ENCODE measurements around the gene FAM53A. TPM values are rescaled to one million over a fixed set of nuclear protein-coding genes. Genes with fewer than 3 reads are reported as not detected.
A peak's percentile ranks its signal among the peaks of the same experiment; 100 is the strongest.

Gene FAM53A
- total RNA-seq (0.63 TPM), polyA plus RNA-seq (2.9 TPM)

DNA sequence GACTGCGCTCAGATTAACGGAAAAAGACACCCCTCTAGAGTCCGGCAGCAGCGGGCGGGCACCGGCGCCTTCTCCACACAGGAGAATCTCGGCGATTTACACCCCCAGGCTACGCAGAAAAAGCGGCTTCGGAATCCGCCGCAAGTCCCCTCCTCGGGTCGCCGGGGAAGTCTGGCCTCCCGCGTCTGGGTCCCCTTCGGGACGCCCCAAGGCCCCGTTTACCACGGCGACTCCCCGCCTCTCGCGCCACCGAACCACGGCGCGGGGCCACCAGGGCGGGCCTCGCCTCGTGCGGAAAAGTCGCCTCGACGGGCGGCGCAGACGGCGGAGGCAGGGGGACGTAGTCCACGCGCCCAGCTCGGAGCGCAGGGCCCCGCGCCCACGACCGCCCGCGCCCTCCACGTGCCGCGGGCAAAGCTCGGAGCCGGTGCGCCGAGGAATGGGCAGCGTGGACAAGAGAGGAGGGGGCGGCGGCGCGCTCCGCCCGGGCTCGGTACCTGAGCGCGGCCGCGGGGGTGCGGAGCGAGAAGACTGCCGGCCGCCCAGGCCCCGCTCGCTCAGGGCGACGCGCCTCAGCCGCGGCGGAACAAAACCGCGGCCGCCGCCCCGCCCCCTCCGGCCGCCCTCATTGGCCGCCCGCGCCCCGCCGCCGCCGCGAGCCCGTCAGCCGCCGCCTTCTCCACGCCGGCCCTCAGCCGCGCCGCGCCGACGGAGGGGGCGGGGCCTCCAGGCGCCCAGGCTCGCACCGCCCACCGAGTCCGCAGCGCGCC, at the start of gene FAM53A:
Gene FAM53A, minus strand, starts transcription at position 578 of the 770 bp plus-strand sequence. CDS start 15,572 bp downstream, outside the sequence.
- WGBS, result under 1% methylated on average over 114 of the region's 118 CpGs
- H3K4me1 ChIP-seq (ENCODE audit: insufficient read depth), result no peaks in the 10 kb centered on the region

DNA sequence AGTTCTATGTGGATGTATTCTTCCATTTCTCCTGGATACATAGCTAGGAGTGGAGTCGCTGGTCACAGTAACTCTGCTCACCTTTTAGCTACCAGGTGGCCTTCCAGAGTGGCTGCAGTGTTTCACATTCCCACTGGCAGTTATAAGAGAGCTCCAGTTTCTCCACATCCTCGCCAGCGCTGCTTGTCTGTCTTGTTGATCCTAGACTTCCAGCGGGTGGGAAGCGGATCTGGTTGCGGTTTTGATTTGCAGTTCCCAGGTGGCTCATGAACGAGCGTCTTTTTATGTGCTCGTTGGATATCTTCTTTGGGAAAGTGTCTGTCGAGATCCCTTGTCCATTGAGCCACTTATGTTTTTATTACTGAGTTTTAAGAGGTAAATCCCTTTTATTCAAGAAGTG, 48.8 kb upstream of the FAM53A start:
- DNase-seq (ENCODE audit: extremely low spot score), result no peak
- 63% methylated on average over 10 of the region's 10 CpGs for WGBS
- no peaks in the 10 kb centered on the region for H3K4me1 ChIP-seq (ENCODE audit: insufficient read depth)
- H3K27ac ChIP-seq (ENCODE audit: low read depth), result no peak overlapping the region
- no peak overlapping the region for H3K4me3 ChIP-seq (ENCODE audit: low read depth, low read length)
- no peaks in the 10 kb centered on the region for H3K36me3 ChIP-seq (ENCODE audit: insufficient read depth)

More for the DNA sequence above, at the start of gene FAM53A:
- peak; percentile 13 for DNase-seq (ENCODE audit: extremely low spot score)
- peak within 1 kb of the TSS; percentile 33 for H3K27ac ChIP-seq (ENCODE audit: low read depth)
- peak within 1 kb of the TSS; percentile 46 for H3K4me3 ChIP-seq (ENCODE audit: low read depth, low read length)
- H3K36me3 ChIP-seq (ENCODE audit: insufficient read depth), result no peaks in the 10 kb centered on the region

- Histone ChIP-seq H3K27ac (ENCODE audit: low read depth) (no peak overlapping the region), H3K4me3 (ENCODE audit: low read depth, low read length) (no peak overlapping the region), H3K4me1 (ENCODE audit: insufficient read depth) (no peaks in the 10 kb centered on the region), H3K36me3 (ENCODE audit: insufficient read depth) (no peaks in the 10 kb centered on the region)
- DNase-seq (ENCODE audit: extremely low spot score), result no peak
- WGBS, result 96% methylated on average over 10 of the region's 10 CpGs
Measured at GRCh38 chr4:1731180-1731579, 47.1 kb upstream of the FAM53A start.

DNA sequence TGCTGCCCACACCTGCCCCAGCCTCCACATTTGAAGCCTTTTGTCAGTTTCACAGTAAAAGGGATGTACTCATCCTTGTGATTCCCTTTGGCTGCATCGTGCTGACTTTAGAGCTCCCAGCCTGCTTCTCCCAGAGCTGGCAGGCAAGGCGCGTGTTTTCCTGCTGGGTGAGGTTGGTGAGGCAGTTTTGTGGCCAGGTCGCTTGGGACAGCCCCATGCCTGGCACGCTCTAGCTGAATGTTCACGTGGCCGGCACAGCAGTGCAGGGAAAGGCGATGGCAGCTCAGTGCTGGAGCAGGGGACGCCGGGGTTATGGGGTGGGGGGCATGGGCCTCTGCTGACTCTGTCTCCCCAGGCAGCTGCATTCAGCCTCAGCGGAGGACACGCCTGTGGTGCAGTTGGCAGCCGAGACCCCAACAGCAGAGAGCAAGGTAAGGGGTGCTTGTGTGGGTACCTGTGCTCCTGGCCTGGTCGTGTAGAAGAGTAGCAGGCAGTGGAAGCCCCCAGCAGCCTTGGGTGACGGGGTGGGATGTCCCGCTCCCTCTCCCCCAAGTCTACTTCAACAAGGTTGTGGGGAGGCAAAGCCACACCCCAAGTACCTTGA, 46.5 kb upstream of the FAM53A start:
- no peaks in the 10 kb centered on the region for H3K4me1 ChIP-seq (ENCODE audit: insufficient read depth)

DNA sequence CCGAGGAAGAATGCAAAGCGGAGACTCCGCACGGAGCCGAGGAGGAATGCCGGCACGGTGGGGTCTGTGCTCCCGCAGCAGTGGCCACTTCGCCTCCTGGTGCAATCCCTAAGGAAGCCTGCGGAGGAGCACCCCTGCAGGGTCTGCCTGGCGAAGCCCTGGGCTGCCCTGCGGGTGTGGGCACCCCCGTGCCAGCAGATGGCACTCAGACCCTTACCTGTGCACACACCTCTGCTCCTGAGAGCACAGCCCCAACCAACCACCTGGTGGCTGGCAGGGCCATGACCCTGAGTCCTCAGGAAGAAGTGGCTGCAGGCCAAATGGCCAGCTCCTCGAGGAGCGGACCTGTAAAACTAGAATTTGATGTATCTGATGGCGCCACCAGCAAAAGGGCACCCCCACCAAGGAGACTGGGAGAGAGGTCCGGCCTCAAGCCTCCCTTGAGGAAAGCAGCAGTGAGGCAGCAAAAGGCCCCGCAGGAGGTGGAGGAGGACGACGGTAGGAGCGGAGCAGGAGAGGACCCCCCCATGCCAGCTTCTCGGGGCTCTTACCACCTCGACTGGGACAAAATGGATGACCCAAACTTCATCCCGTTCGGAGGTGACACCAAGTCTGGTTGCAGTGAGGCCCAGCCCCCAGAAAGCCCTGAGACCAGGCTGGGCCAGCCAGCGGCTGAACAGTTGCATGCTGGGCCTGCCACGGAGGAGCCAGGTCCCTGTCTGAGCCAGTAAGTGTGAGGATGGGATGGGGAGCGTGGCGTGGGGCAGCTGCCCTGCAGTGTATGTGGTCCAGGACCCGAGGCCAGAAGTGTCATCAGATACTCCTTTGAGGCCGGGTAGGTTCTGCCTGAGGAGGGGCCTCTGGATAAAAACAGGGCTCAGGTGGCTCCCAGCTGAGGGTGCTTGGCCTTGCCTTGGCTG, 44.2 kb upstream of the FAM53A start:
- H3K4me3 ChIP-seq (ENCODE audit: low read depth, low read length), result no peak overlapping the region
- DNase-seq (ENCODE audit: extremely low spot score), result no peak
- H3K27ac ChIP-seq (ENCODE audit: low read depth), result no peak overlapping the region
- H3K4me1 ChIP-seq (ENCODE audit: insufficient read depth), result no peaks in the 10 kb centered on the region
- WGBS, result 92% methylated on average over 31 of the region's 31 CpGs
- no peaks in the 10 kb centered on the region for H3K36me3 ChIP-seq (ENCODE audit: insufficient read depth)

More for the DNA sequence above, 46.5 kb upstream of the FAM53A start:
- no peak for DNase-seq (ENCODE audit: extremely low spot score)
- no peak overlapping the region for H3K27ac ChIP-seq (ENCODE audit: low read depth)
- 94% methylated on average over 16 of the region's 16 CpGs for WGBS
- no peak overlapping the region for H3K4me3 ChIP-seq (ENCODE audit: low read depth, low read length)
- no peaks in the 10 kb centered on the region for H3K36me3 ChIP-seq (ENCODE audit: insufficient read depth)

DNA sequence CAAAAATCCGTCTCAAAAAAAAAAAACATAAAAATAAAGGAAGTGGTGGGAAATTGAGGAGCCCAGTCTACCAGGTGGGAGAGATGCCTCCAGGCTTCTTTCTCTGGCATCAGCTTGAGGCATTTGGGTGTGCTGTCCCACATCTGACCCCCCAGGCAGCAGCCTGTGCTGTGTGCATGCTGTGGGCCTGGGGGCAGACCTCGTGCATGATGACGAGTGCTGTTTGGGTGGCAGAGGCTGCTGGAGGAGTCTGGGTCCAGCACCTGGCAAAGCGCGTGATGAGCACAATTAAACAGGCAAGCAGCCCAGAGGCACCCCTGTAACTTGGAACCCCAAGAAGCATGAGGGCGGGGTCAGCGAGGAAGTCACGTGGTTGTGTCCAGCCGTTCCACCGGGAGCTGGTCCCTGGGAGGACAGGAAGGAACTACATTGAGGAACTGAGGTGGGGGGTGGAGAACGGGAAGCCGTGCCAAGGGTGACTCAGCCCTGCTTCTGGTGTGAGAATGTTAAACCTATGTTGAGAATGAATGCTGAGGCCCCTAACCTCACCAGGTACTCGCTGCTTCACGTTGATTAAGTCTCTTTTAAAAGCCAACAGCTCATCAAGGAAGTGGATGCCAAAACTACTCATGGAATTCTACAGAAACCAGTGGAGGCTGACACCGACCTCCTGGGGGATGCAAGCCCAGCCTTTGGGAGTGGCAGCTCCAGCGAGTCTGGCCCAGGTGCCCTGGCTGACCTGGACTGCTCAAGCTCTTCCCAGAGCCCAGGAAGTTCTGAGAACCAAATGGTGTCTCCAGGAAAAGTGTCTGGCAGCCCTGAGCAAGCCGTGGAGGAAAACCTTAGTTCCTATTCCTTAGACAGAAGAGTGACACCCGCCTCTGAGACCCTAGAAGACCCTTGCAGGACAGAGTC, 43.3 kb upstream of the FAM53A start:
- no peak overlapping the region for H3K4me3 ChIP-seq (ENCODE audit: low read depth, low read length)
- 70% methylated on average over 18 of the region's 18 CpGs for WGBS
- no peaks in the 10 kb centered on the region for H3K4me1 ChIP-seq (ENCODE audit: insufficient read depth)
- no peak for DNase-seq (ENCODE audit: extremely low spot score)
- no peaks in the 10 kb centered on the region for H3K36me3 ChIP-seq (ENCODE audit: insufficient read depth)
- no peak overlapping the region for H3K27ac ChIP-seq (ENCODE audit: low read depth)

GRCh38 chr4:1726146-1726934, 42.2 kb upstream of the FAM53A start:
- H3K4me3 ChIP-seq (ENCODE audit: low read depth, low read length), result no peak overlapping the region
- WGBS, result 60% methylated on average over 17 of the region's 17 CpGs
- DNase-seq (ENCODE audit: extremely low spot score), result peak; percentile 65
- no peaks in the 10 kb centered on the region for H3K4me1 ChIP-seq (ENCODE audit: insufficient read depth)
- no peaks in the 10 kb centered on the region for H3K36me3 ChIP-seq (ENCODE audit: insufficient read depth)
- H3K27ac ChIP-seq (ENCODE audit: low read depth), result no peak overlapping the region

DNA sequence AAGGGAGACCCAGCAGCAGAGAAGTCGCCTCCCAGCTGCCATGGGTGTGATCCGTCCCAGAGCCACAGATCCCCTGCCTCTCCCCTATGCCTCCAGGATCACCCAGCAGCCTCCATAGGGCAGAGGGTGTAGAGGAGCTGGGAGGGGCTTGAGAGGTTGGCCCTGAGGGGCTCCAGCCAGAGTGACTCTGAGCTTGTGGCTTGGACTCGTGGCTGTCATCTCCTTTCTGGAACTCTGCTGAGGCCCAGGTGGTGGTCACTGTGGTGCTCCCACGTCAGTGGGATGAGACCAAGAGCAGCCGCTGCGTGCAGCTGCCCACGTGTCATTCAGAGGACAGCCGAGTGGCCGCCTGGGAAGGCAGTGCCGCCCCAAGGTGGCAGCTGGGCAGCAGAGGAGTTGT, 41.4 kb upstream of the FAM53A start:
- DNase-seq (ENCODE audit: extremely low spot score), result no peak
- H3K27ac ChIP-seq (ENCODE audit: low read depth), result no peak overlapping the region
- 96% methylated on average over 10 of the region's 10 CpGs for WGBS
- no peaks in the 10 kb centered on the region for H3K36me3 ChIP-seq (ENCODE audit: insufficient read depth)
- H3K4me1 ChIP-seq (ENCODE audit: insufficient read depth), result no peaks in the 10 kb centered on the region
- H3K4me3 ChIP-seq (ENCODE audit: low read depth, low read length), result no peak overlapping the region

DNA sequence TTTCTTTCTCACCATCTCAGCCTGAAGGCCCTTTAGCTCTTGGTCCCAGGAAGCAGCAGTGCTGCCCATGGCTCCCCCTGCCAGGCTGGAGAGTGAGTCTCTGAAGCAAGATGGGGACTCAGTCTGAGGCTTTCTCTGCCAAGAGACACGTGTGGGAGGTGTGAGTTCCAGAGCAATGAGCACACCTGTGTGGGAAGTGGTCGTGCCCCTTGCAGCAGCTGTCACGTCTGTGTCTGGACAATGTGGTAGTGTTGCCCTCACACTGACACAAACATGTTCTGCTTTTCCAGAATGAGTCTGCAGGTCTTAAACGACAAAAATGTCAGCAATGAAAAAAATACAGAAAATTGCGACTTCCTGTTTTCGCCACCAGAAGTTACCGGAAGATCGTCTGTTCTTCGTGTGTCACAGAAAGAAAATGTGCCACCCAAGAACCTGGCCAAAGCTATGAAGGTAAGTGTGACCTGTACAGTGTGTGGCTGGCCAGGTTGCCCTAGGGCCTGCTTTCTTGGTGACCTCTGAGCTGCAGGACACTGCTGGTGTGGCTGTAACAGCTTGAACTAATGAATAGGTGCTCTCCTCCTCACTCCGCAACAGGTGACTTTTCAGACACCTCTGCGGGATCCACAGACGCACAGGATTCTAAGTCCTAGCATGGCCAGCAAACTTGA, 39.2 kb upstream of the FAM53A start:
- Histone ChIP-seq H3K4me1 (ENCODE audit: insufficient read depth) (peaks cover 5% of the 10 kb centered on the region), H3K36me3 (ENCODE audit: insufficient read depth) (no peaks in the 10 kb centered on the region), H3K4me3 (ENCODE audit: low read depth, low read length) (no peak overlapping the region), H3K27ac (ENCODE audit: low read depth) (no peak overlapping the region)
- WGBS, result 76% methylated on average over 12 of the region's 12 CpGs
- DNase-seq (ENCODE audit: extremely low spot score), result no peak

DNA sequence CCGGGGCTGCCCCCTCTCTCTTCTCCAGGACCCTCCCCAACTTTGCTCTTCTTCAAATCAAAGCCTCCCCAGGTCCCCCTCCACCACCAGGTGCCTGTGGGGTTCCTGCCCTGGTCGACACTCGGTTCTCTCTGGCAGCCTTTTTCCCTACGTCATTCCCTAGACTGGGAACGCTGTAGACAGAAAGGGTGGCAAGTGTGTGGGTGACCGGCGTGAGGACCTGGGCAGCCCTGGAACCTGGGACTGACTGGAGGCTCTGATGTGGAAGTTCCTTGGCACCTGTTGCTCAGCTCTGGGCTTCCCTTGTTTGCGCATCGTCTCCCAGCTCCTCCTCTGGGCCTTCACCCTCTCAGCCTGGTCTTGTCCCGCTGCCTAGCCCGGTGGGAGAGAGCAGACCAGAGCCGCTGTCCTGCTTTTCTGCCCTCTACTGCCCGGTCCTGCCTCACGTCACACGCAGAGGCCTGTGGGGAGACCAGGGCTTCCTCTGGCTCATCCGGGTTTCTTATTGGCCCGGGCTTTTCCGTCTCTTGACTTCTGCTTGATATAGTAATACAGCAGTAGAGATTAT, 38.5 kb upstream of the FAM53A start:
- Histone ChIP-seq H3K27ac (ENCODE audit: low read depth) (no peak overlapping the region), H3K4me3 (ENCODE audit: low read depth, low read length) (no peak overlapping the region), H3K4me1 (ENCODE audit: insufficient read depth) (peaks cover 5% of the 10 kb centered on the region), H3K36me3 (ENCODE audit: insufficient read depth) (no peaks in the 10 kb centered on the region)
- DNase-seq (ENCODE audit: extremely low spot score), result no peak
- 52% methylated on average over 18 of the region's 18 CpGs for WGBS

- Histone ChIP-seq H3K4me1 (ENCODE audit: insufficient read depth) (peaks cover 5% of the 10 kb centered on the region), H3K27ac (ENCODE audit: low read depth) (no peak overlapping the region), H3K4me3 (ENCODE audit: low read depth, low read length) (peak overlapping the region; percentile 56), H3K36me3 (ENCODE audit: insufficient read depth) (no peaks in the 10 kb centered on the region)
- no peak for DNase-seq (ENCODE audit: extremely low spot score)
- WGBS, result 4% methylated on average over 61 of the region's 61 CpGs
Measured at GRCh38 chr4:1721666-1722550, 37.8 kb upstream of the FAM53A start.
